ENCODE data around the gene CHAD.

Gene CHAD

GRCh38 chr17:50482110-50482509 lies 13.4 kb upstream of the CHAD start:
- TF ChIP-seq CTCF (conservative IDR thresholded peaks at IDR 0.05) (no peak), ZFX (IDR thresholded peaks at IDR 0.05) (no peak)

GRCh38 chr17:50481648-50482047 lies 13.0 kb upstream of the CHAD start:
- TF ChIP-seq ZFX (IDR thresholded peaks at IDR 0.05): no peak
- no peak for TF ChIP-seq CTCF (conservative IDR thresholded peaks at IDR 0.05)
- no peak overlapping the region; the same call in 1 of the 2 replicates for H3K27ac ChIP-seq

More at GRCh38 chr17:50482110-50482509, 13.4 kb upstream of the CHAD start:
- H3K27ac ChIP-seq: peak overlapping the region; percentile 27

GRCh38 chr17:50480854-50481490 lies 12.3 kb upstream of the CHAD start:
- no peak overlapping the region for H3K27ac ChIP-seq
- TF ChIP-seq ZFX (IDR thresholded peaks at IDR 0.05): no peak
- no peak for TF ChIP-seq CTCF (conservative IDR thresholded peaks at IDR 0.05)

- TF ChIP-seq CTCF (conservative IDR thresholded peaks at IDR 0.05): no peak
- no peak for TF ChIP-seq ZFX (IDR thresholded peaks at IDR 0.05)
- H3K27ac ChIP-seq: peak overlapping the region; percentile 89
Measured at GRCh38 chr17:50480142-50480764, 11.6 kb upstream of the CHAD start.

GRCh38 chr17:50479522-50480141 lies 11.0 kb upstream of the CHAD start:
- TF ChIP-seq ZFX (IDR thresholded peaks at IDR 0.05) (no peak), CTCF (conservative IDR thresholded peaks at IDR 0.05) (no peak)
- H3K27ac ChIP-seq: peak overlapping the region; percentile 89

GRCh38 chr17:50478391-50479381 lies 10.0 kb upstream of the CHAD start, which contains the start of gene RSAD1:
RSAD1 (plus strand) TSS chr17:50478860; CDS start chr17:50478885, 25 bp downstream.
- TF ChIP-seq CTCF (conservative IDR thresholded peaks at IDR 0.05) (peak; percentile 99), ZFX (IDR thresholded peaks at IDR 0.05) (peak; percentile 92)
- peak within 1 kb of the TSS; percentile 89 for H3K27ac ChIP-seq

Measured in C4-2B (cell line).